Mesothelial cell of epicardium (in vitro differentiated cells): ENCODE results near the gene BARHL1. TPM values are rescaled to one million over a fixed set of nuclear protein-coding genes. Genes with fewer than 3 reads are reported as not detected.

Experiments
- DNase-seq, 2 experiments: peaks; one replicate each; pipeline ENCODE4 v3.0.0; 2021; ENCODE audit warnings: low spot score in 2 of 2; ENCODE audit not compliant: unreplicated experiment in 2 of 2
- H3K27ac Mint-ChIP-seq: 2 replicates; pipeline ENCODE4 v1.8.0; 2021; ENCODE audit warnings: mixed read lengths
- H3K27me3 Mint-ChIP-seq: 2 replicates; pipeline ENCODE4 v1.8.0; 2021; ENCODE audit warnings: low read depth, mixed read lengths
- H3K36me3 Mint-ChIP-seq: 2 replicates; pipeline ENCODE4 v1.8.0; 2021; ENCODE audit warnings: mixed read lengths
- H3K4me1 Mint-ChIP-seq: 2 replicates; pipeline ENCODE4 v1.8.0; 2021; ENCODE audit warnings: mixed read lengths
- H3K4me3 Mint-ChIP-seq: 2 replicates; pipeline ENCODE4 v1.8.0; 2021; ENCODE audit warnings: mild to moderate bottlenecking, moderate library complexity, mixed read lengths
- H3K9me3 Mint-ChIP-seq: 2 replicates; pipeline ENCODE4 v1.8.0; 2021; ENCODE audit warnings: mixed read lengths
- total RNA-seq: library from RNA; stranded (reverse); gene quantifications from 3 replicates; pipeline ENCODE4 v1.2.1, GENCODE V29; 2021
- TF ChIP-seq, protein P1 (sequence below): fragments of 200-600 bp; sonication (generic); IDR thresholded peaks from one replicate; pipeline ENCODE4 v1.5.0; 2021; ENCODE audit warnings: antibody characterized with exemption; ENCODE audit not compliant: unreplicated experiment

Gene BARHL1
- total RNA-seq, 1 donor from 2014 or later = 0.18 TPM

DNA sequence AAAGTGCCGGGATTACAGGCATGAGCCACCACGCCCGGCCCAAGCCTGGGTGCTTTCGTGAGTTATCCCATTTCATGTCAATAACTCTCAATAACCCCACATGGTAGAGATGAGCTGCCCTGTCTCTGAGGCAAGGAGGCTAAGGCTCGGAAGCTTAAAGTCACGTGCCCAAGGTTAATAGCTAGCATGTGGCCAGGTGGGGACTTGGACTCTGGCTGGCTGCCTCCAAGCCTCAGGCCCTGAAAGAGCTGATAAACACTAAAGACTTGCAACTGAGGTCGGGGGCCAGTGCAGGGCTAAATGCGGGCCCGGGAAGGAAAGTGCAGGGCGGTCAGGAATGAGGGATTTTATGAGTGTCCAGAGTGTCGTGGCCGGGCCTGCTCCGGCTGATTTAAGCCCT, 30.9 kb upstream of the BARHL1 start:
- Mint-ChIP-seq H3K27me3 (peaks cover 34% of the 10 kb centered on the region), H3K36me3 (no peaks in the 10 kb centered on the region), H3K27ac (no peak overlapping the region), H3K9me3 (no peaks in the 10 kb centered on the region), H3K4me3 (no peak overlapping the region), H3K4me1 (peaks cover 21% of the 10 kb centered on the region)
- no peak for DNase-seq
- TF ChIP-seq, protein P1, sequence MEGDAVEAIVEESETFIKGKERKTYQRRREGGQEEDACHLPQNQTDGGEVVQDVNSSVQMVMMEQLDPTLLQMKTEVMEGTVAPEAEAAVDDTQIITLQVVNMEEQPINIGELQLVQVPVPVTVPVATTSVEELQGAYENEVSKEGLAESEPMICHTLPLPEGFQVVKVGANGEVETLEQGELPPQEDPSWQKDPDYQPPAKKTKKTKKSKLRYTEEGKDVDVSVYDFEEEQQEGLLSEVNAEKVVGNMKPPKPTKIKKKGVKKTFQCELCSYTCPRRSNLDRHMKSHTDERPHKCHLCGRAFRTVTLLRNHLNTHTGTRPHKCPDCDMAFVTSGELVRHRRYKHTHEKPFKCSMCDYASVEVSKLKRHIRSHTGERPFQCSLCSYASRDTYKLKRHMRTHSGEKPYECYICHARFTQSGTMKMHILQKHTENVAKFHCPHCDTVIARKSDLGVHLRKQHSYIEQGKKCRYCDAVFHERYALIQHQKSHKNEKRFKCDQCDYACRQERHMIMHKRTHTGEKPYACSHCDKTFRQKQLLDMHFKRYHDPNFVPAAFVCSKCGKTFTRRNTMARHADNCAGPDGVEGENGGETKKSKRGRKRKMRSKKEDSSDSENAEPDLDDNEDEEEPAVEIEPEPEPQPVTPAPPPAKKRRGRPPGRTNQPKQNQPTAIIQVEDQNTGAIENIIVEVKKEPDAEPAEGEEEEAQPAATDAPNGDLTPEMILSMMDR = no peak

DNA sequence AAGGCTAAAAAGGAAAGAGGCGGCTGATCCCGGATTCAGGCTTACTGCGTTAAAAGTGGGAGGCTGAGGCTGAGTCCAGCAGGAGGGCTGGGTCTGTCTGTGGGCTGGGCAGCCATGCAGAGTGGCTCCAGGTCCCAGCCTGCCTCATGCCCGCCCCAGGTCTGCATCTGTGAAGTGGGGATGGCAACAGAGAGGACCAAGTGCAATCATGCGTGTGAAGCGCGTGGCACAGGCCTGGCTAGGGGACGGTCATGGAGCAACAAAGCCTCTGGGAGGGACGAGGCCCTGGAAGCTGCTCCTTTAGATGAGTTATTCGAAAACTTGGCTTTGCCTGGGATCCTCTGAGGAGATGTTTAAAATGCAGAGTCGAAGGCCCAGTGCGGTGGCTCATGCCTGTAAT, 30.4 kb upstream of the BARHL1 start:
- H3K4me1 Mint-ChIP-seq = peaks cover 18% of the 10 kb centered on the region
- no peak overlapping the region for H3K4me3 Mint-ChIP-seq
- H3K9me3 Mint-ChIP-seq = no peaks in the 10 kb centered on the region
- TF ChIP-seq, protein P1 = no peak
- H3K36me3 Mint-ChIP-seq = no peaks in the 10 kb centered on the region
- H3K27ac Mint-ChIP-seq = no peak overlapping the region
- H3K27me3 Mint-ChIP-seq = peaks cover 38% of the 10 kb centered on the region
- DNase-seq = no peak

- H3K4me3 Mint-ChIP-seq = no peak overlapping the region
- DNase-seq = no peak
- H3K27ac Mint-ChIP-seq = no peak overlapping the region
- no peaks in the 10 kb centered on the region for H3K36me3 Mint-ChIP-seq
- peaks cover 52% of the 10 kb centered on the region for H3K27me3 Mint-ChIP-seq
- H3K9me3 Mint-ChIP-seq = peaks cover 6% of the 10 kb centered on the region
- TF ChIP-seq, protein P1 = no peak
- H3K4me1 Mint-ChIP-seq = no peaks in the 10 kb centered on the region
Observed at GRCh38 chr9:132554755-132555154, 27.7 kb upstream of the BARHL1 start.

DNA sequence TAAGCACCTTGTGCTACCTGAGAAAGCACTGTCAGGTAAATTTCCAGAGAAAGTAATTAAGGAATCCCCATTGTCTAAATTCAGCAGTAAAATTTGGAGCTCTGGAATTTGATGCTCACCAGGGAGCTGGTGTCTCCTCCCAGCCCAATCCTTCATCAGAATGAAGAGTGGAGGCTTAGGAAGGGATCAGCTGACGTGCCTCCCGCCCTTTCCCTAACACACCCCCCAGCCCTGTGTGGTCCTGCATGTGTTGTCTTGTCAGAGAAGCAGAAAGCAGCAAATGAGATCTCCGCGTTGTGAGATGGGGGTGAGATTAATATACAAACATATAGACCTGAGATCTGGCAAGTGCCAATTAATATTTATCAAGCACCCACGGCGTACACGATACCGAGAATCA, 26.9 kb upstream of the BARHL1 start:
- no peak overlapping the region for H3K27ac Mint-ChIP-seq
- no peak for DNase-seq
- H3K27me3 Mint-ChIP-seq = peaks cover 57% of the 10 kb centered on the region
- no peak overlapping the region for H3K4me3 Mint-ChIP-seq
- H3K36me3 Mint-ChIP-seq = no peaks in the 10 kb centered on the region
- TF ChIP-seq, protein P1 = no peak
- no peaks in the 10 kb centered on the region for H3K4me1 Mint-ChIP-seq
- peaks cover 6% of the 10 kb centered on the region for H3K9me3 Mint-ChIP-seq

- Mint-ChIP-seq H3K9me3 (peaks cover 6% of the 10 kb centered on the region), H3K27me3 (peaks cover 61% of the 10 kb centered on the region), H3K36me3 (no peaks in the 10 kb centered on the region), H3K27ac (no peak overlapping the region), H3K4me1 (no peaks in the 10 kb centered on the region), H3K4me3 (no peak overlapping the region)
- TF ChIP-seq, protein P1 = no peak
- no peak for DNase-seq
Observed at GRCh38 chr9:132556235-132556634, 26.2 kb upstream of the BARHL1 start.

DNA sequence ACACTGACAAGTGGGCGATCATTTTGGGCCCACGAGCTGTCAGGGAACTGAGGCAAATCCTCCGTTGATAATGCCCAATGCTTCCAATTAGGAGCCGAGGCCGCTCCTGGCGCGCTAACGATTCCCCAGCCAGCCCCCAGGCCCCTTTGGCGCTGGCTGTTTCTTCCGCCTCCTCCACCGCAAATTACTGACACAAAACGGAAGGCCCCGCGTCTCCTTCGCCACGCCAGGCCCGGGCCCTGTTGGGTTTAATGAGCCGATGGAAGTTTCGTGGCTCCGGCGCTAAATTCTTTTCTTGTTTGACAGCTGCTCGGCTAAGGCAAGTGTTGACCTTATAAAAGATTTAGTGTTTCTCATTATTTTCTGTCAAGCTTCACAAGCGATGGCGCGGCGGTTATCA, 25.7 kb upstream of the BARHL1 start:
- no peaks in the 10 kb centered on the region for H3K36me3 Mint-ChIP-seq
- H3K9me3 Mint-ChIP-seq = peaks cover 6% of the 10 kb centered on the region
- TF ChIP-seq, protein P1 = no peak
- H3K4me3 Mint-ChIP-seq = no peak overlapping the region
- no peak overlapping the region for H3K27ac Mint-ChIP-seq
- H3K27me3 Mint-ChIP-seq = peaks cover 60% of the 10 kb centered on the region
- DNase-seq = no peak
- H3K4me1 Mint-ChIP-seq = no peaks in the 10 kb centered on the region
